Endothelial cell of umbilical vein (primary cell): Measurements from ENCODE around the gene PRRX2. TPM values are rescaled to one million over a fixed set of nuclear protein-coding genes. Genes with fewer than 3 reads are reported as not detected.

Experiments used
- BruUV-seq: library from RNA; stranded (reverse); fragments of 400-500 nt; replicated peaks from 2 replicates; lab custom pipeline; 2021; lab: Mats Ljungman, UMichigan
- CTCF ChIA-PET: fragments of 300-600, 350-600 bp; sonication (Branson Sonifier 250); formaldehyde crosslinking; loops from one replicate; lab custom pipeline; 2021; ENCODE audit warnings: antibody characterized with exemption, inconsistent platforms; lab: Charles Lee
- POLR2A ChIA-PET: fragments of 300-600, 350-600 bp; sonication (Branson Sonifier 250); formaldehyde crosslinking; loops from one replicate; lab custom pipeline; 2021; ENCODE audit warnings: antibody characterized with exemption, inconsistent platforms; lab: Charles Lee
- DNase-seq: peaks from one replicate; pipeline ENCODE4 v3.0.0-alpha.2; 2011; ENCODE audit warnings: low read depth, low spot score
- FAIRE-seq: peaks from 2 replicates; lab custom pipeline; 2011; peaks lifted over from hg19 to GRCh38; lab: Jason Lieb, UNC
- H2AFZ ChIP-seq: 2 replicates; pipeline ENCODE4 v1.6.0; 2012; ENCODE audit warnings: low read depth, low read length, control low read depth, inconsistent platforms
- H3K27ac ChIP-seq: 2 replicates; pipeline ENCODE4 v1.5.1; 2011; ENCODE audit warnings: low read depth, mild to moderate bottlenecking, control low read depth, low read length, moderate library complexity; ENCODE audit not compliant: insufficient read depth
- H3K27me3 ChIP-seq, 2 experiments: 2 replicates each; pipeline versions ENCODE4 v1.6.0 to v1.6.1; 2011; ENCODE audit warnings: low read length in 2 of 2, mixed read lengths in 1 of 2; ENCODE audit not compliant: control insufficient read depth in 2 of 2, insufficient read depth in 2 of 2
- H3K36me3 ChIP-seq, 2 experiments: 2 replicates in 1 of 2; 3 replicates in 1 of 2; pipeline ENCODE4 v1.5.1; 2011; ENCODE audit warnings: low read length in 2 of 2, mild to moderate bottlenecking in 1 of 2, moderate library complexity in 1 of 2; ENCODE audit not compliant: control insufficient read depth in 2 of 2, insufficient read depth in 2 of 2; ENCODE audit errors: extremely low read depth in 1 of 2
- H3K4me1 ChIP-seq: 3 replicates; pipeline ENCODE4 v1.5.1; 2011; ENCODE audit warnings: mild to moderate bottlenecking, low read length; ENCODE audit not compliant: control insufficient read depth, insufficient read depth; ENCODE audit errors: extremely low read depth
- H3K4me2 ChIP-seq: 2 replicates; pipeline ENCODE4 v1.6.1; 2011; ENCODE audit warnings: low read length, control low read depth, mixed read lengths; ENCODE audit not compliant: insufficient read depth
- H3K4me3 ChIP-seq, 3 experiments: fragments of 200-600 bp in 1 of 3; sonication (generic), shearing (Covaris generic) in 1 of 3; replicated peaks in 1 of 3; 2 replicates each; pipeline ENCODE4 v1.5.1; 2011 to 2016; ENCODE audit warnings: control low read depth in 3 of 3, low read length in 3 of 3, mild to moderate bottlenecking in 2 of 3, inconsistent platforms in 1 of 3, low read depth in 1 of 3, moderate library complexity in 1 of 3; ENCODE audit not compliant: insufficient read depth in 1 of 3
- H3K79me2 ChIP-seq: 2 replicates; pipeline ENCODE4 v1.6.0; 2012; ENCODE audit warnings: low read length, inconsistent platforms; ENCODE audit not compliant: control insufficient read depth, insufficient read depth
- H3K9ac ChIP-seq: replicated peaks from 2 replicates; pipeline ENCODE3; 2011; ENCODE audit warnings: low read length, control low read depth; ENCODE audit not compliant: insufficient read depth; ENCODE audit errors: extremely low read depth
- H3K9me1 ChIP-seq: replicated peaks from 3 replicates; pipeline ENCODE4 v1.6.0; 2011; ENCODE audit warnings: mild to moderate bottlenecking, low read length; ENCODE audit not compliant: control insufficient read depth, insufficient read depth; ENCODE audit errors: extremely low read depth
- H3K9me3 ChIP-seq: replicated peaks from 2 replicates; pipeline ENCODE4 v1.5.1; 2012; ENCODE audit warnings: low read length, inconsistent platforms; ENCODE audit not compliant: control insufficient read depth, insufficient read depth
- H4K20me1 ChIP-seq: replicated peaks from 2 replicates; pipeline ENCODE3; 2011; ENCODE audit warnings: mild to moderate bottlenecking, low read length; ENCODE audit not compliant: control insufficient read depth, insufficient read depth; ENCODE audit errors: extremely low read depth
- CTCF ChIP-seq, 2 donors: IDR thresholded peaks; 1 replicate in 1 of 2; 2 replicates in 1 of 2; pipeline ENCODE4 v1.5.1; 2011; ENCODE audit warnings: low read length in 2 of 2, mild to moderate bottlenecking in 2 of 2, moderate library complexity in 2 of 2, control low read depth in 1 of 2, inconsistent platforms in 1 of 2, low read depth in 1 of 2; ENCODE audit not compliant: insufficient read depth in 1 of 2; ENCODE audit errors: extremely low read depth in 1 of 2
- EZH2 ChIP-seq: IDR thresholded peaks from 2 replicates; pipeline ENCODE4 v1.6.1; 2012; ENCODE audit warnings: borderline replicate concordance, low read depth, mild to moderate bottlenecking, moderate library complexity, low read length, inconsistent platforms; ENCODE audit not compliant: severe bottlenecking
- FOS ChIP-seq: IDR thresholded peaks from 2 replicates; pipeline ENCODE4 v1.6.1; 2011; ENCODE audit warnings: mild to moderate bottlenecking, low read length, moderate library complexity, borderline replicate concordance; ENCODE audit not compliant: insufficient read depth
- GATA2 ChIP-seq: IDR thresholded peaks from 2 replicates; pipeline ENCODE4 v1.7.0; 2011; ENCODE audit warnings: low read depth, mild to moderate bottlenecking, moderate library complexity, mixed read lengths, low read length; ENCODE audit not compliant: insufficient read length, insufficient read depth
- JUN ChIP-seq: IDR thresholded peaks from 2 replicates; pipeline ENCODE4 v1.6.1; 2011; ENCODE audit warnings: borderline replicate concordance, low read depth; ENCODE audit not compliant: insufficient read length, insufficient read depth
- MAX ChIP-seq: IDR thresholded peaks from 2 replicates; pipeline ENCODE4 v1.6.1; 2011; ENCODE audit not compliant: insufficient read depth, insufficient read length
- MYC ChIP-seq: IDR thresholded peaks from one replicate; pipeline ENCODE4 v1.6.1; 2011; ENCODE audit warnings: mild to moderate bottlenecking, low read depth, low read length
- POLR2A ChIP-seq: IDR thresholded peaks from 2 replicates; pipeline ENCODE4 v1.6.1; 2012; ENCODE audit warnings: low read depth, mild to moderate bottlenecking, control low read depth, low read length
- POLR2AphosphoS5 ChIP-seq: IDR thresholded peaks from 2 replicates; pipeline ENCODE4 v1.6.1; 2012; ENCODE audit warnings: low read depth, mild to moderate bottlenecking, control low read depth, low read length, moderate library complexity; ENCODE audit not compliant: insufficient read depth
- dilution Hi-C: fragments of 300-500 bp; cut with MboI; formaldehyde crosslinking; loops from one replicate; pipeline ENCODE4 v1.15.0; 2019; ENCODE audit warnings: low sequenced_read_pairs; ENCODE audit not compliant: extremely low pct_ligation_motif_present
- intact Hi-C: fragments of 100-400 bp; cut with micrococcal nuclease; formaldehyde crosslinking; loops from one replicate; pipeline ENCODE4 v1.10.0; 2022
- polyA plus RNA-seq, 4 experiments: library from polyadenylated mRNA; depleted of rRNA in 3 of 4; stranded (reverse) in 3 of 4; unstranded in 1 of 4; fragments of >200 nt; gene quantifications; 2 replicates each; pipeline versions ENCODE4 v1.2.1 to v1.2.3, GENCODE V29; 2011 to 2012; ENCODE audit warnings: missing spikeins in 1 of 4
- total RNA-seq: library from RNA; stranded (reverse); gene quantifications from 2 replicates; pipeline ENCODE4 v1.2.3, GENCODE V29; 2021

The PRRX2 gene
- total and polyA plus RNA-seq, 2 donors (not counting 3 experiments of a cell fraction or from before 2014, with no cell fraction given), result 0.19 to 0.77 TPM

- ChIA-PET CTCF (interaction anchor here (0.7 kb wide), 1 partner anchor 130 kb away, joined by 4 read pairs; no protein-coding TSS in a partner anchor), POLR2A (no interaction called here)
- Histone ChIP-seq H3K79me2 (no peaks in the 10 kb centered on the region), H3K4me1 (no peaks in the 10 kb centered on the region), H3K4me2 (no peak overlapping the region), H3K27me3 (peaks cover 4 to 11% of the 10 kb centered on the region in 2 experiments), H3K36me3 (no peaks in the 10 kb centered on the region), H3K9ac (no peak overlapping the region), H3K9me3 (no peaks in the 10 kb centered on the region), H3K27ac (no peak overlapping the region), H3K9me1 (no peaks in the 10 kb centered on the region), H2AFZ (no peak overlapping the region), H4K20me1 (no peaks in the 10 kb centered on the region), H3K4me3 (no peak overlapping the region)
- intact Hi-C loops, result no loop called here
- dilution Hi-C loops, result no loop called here
- TF ChIP-seq FOS (no peak), EZH2 (peak; percentile 44)
- FAIRE-seq (no peak), DNase-seq (no peak)
- no TSS peak for BruUV-seq
Measured at GRCh38 chr9:129667378-129667777, 1.9 kb downstream of the PRRX2 start.

GRCh38 chr9:129667850-129668249 is 2.4 kb downstream of the PRRX2 start:
- ChIA-PET CTCF (no interaction called here), POLR2A (no interaction called here)
- Histone ChIP-seq H3K36me3 (no peaks in the 10 kb centered on the region), H2AFZ (no peak overlapping the region), H3K9me1 (no peaks in the 10 kb centered on the region), H3K9ac (no peak overlapping the region), H3K4me2 (no peak overlapping the region), H3K4me3 (no peak overlapping the region), H3K27ac (no peak overlapping the region), H3K79me2 (no peaks in the 10 kb centered on the region), H4K20me1 (no peaks in the 10 kb centered on the region), H3K4me1 (no peaks in the 10 kb centered on the region), H3K9me3 (no peaks in the 10 kb centered on the region), H3K27me3 (peaks cover 4 to 11% of the 10 kb centered on the region in 2 experiments)
- dilution Hi-C loops (no loop called here), intact Hi-C loops (no loop called here)
- DNase-seq (no peak), FAIRE-seq (no peak)
- no peak for TF ChIP-seq JUN
- TF ChIP-seq GATA2, result no peak
- no peak for TF ChIP-seq EZH2
- TF ChIP-seq POLR2AphosphoS5, result no peak
- no peak for TF ChIP-seq FOS
- no peak for TF ChIP-seq POLR2A
- no peak for TF ChIP-seq MYC
- no peak for TF ChIP-seq MAX
- no peak for TF ChIP-seq CTCF (IDR thresholded peaks at IDR 0.05; ENCODE audit: extremely low read depth in 1 of 2, insufficient read depth in 1 of 2, low read depth in 1 of 2, low read length in 2 of 2)
- BruUV-seq, result no TSS peak
